HG03196 (cell line): ENCODE data around the gene LCN15.
"Not testable (repeated sequence)": the region's sequence is repeated elsewhere in the genome, so short reads cannot be mapped to it uniquely, and the experiment has no call there.

Experiments
- ATAC-seq: cut with Tn5 transposase; IDR thresholded peaks from one replicate; pipeline ENCODE4 v1.9.1; 2021; ENCODE audit not compliant: unreplicated experiment

The LCN15 gene

GRCh38 chr9:136756134-136756438, 8.2 kb downstream of the LCN15 start:
- no peak for ATAC-seq

DNA sequence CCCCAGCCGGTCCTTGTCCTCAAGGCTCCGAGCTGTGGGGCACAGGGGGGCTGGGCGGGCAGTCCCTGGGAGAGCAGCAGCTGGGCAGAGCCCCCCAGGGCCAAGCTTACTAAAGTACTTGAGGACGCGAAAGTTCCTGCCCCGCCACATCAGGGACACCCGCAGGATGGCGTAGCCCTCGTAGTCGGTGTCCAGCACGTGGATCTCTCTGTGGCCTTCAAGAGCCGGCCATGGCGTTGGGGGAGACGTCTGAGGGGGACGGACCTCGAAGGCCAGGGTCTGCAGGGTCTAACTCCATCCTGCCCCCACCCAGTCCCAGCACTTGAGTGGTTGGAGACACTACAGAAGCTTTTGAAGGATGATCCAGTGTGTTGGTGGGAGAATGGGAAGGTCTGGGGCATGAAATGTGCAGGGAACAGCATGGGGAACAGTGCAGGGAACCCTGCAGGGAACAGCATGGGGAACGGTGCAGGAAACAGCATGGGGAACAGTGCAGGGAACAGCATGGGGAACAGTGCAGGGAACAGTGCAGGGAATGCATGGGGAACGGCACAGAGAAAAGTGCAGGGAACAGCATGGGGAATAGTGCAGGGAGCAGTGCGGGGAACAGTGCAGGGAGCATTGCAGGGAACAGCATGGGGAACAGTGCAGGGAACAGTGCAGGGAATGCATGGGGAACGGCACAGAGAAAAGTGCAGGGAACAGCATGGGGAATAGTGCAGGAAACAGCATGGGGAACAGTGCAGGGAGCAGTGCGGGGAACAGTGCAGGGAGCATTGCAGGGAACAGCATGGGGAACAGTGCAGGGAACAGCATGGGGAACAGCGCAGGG, 8.8 kb downstream of the LCN15 start:
- ATAC-seq = not testable (repeated sequence)

GRCh38 chr9:136754626-136755301, 9.6 kb downstream of the LCN15 start:
- no peak for ATAC-seq

DNA sequence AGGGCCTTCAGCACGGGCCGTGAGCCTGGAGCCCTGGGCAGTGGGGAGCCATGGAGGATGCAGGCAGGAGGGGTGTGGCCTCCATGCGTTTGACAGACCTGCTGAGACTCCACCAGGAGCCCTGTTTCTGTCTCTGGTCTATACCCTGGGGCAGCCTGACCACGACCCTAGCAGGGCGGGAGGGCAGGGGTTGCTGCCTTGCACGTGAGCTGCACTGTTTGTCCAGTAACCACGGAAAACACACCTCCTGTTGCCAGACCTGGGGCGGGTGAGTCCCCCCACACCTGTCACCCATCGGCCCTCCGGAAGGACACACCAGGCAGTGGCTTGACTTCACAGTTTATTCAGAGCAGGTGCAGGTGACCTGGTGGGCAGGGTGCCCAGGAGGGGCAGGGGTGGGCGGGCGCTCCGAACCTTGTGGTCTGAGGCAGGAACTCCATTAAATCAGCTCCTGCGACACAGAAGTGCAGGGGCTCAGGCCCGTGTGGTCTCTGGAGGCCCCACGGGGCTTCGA, 10.2 kb downstream of the LCN15 start:
- no peak for ATAC-seq

DNA sequence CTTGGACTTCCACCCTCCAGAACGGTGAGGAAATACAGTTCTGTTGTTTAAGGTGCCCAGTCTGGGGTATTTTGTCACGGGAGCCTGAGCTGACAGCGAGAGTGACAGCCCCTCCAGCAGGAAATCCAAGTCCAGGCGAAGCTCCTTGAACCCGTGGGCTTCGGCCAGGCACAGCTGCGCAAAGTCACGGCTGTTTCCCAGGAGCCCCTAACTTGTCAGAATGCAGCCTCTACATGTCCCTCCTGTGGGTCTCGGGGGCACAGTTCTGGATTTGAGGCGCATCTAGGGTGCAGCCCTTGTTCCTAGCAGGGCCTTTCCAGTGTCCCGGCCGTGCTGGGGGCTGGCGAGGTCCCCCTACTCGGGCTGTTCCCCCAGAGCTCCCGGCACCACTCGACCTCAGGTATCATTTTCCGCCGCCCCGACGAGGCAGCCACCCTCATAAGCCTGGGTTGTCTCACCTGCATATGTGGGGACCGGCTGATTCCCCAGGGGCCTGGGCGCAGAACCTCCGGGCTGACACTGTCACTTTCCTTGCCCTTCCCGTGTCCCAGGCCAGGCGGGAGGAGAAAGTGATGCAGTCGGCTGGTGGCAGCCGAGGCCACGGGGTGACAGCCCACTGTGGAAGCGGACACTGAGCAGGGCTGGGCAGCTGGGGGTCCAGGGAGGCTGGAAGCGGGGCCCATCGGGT, 10.8 kb downstream of the LCN15 start:
- ATAC-seq = no peak

- ATAC-seq = no peak
Measured at GRCh38 chr9:136751814-136752213, 12.5 kb downstream of the LCN15 start.

GRCh38 chr9:136751244-136751643, 13.1 kb downstream of the LCN15 start:
- no peak for ATAC-seq

- no peak for ATAC-seq
Measured at GRCh38 chr9:136750526-136750925, 13.8 kb downstream of the LCN15 start.

- ATAC-seq = no peak
Measured at GRCh38 chr9:136748666-136749611, 15.4 kb downstream of the LCN15 start.

GRCh38 chr9:136748201-136748600, 16.1 kb downstream of the LCN15 start, which contains the start of gene LCN6:
LCN6 (minus strand) TSS chr9:136748525; CDS start chr9:136748483, 42 bp downstream.
- no peak for ATAC-seq

DNA sequence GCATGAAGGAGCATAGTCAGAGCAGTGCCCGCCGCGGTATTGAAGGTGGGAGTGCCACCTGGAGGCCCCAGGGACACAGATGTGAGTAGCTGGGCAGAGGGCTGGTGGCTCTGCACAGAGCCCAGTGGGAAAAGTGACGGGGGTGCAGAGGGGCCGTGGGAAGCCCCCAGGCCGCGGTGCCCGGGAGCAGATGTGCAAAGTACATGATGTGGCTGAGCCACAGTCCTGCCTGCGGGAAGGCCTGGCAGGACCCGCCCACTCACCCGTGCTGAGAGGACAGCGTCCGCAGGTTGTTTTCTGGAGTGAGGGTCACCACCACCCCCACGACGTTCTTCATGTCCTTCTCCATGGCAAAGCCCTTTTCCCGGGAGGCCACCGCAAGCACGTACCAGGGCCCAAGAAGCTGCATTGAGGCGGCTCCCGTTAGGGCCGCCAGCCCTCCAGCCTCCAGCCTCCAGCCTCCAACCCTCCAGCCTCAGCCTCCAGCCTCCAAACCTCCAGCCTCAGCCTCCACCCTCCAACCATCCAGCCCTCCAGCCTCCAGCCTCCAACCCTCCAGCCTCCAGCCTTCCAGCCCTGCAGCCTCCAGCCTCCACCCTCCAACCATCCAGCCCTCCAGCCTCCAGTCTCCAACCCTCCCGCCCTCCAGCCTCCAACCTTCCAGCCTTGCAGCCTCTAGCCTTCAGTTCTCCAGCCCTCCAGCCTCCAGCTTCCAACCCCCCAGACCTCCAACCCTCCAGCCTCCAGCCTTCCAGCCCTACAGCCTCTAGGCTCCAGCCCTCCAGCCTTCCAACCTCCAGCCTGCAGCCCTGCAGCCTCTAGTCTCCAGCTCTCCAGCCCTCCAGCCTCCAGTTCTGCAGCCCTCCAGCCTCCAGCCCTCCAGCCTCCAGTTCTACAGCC, 16.9 kb downstream of the LCN15 start:
- no peak for ATAC-seq

GRCh38 chr9:136746621-136747020, 17.7 kb downstream of the LCN15 start:
- ATAC-seq = no peak

DNA sequence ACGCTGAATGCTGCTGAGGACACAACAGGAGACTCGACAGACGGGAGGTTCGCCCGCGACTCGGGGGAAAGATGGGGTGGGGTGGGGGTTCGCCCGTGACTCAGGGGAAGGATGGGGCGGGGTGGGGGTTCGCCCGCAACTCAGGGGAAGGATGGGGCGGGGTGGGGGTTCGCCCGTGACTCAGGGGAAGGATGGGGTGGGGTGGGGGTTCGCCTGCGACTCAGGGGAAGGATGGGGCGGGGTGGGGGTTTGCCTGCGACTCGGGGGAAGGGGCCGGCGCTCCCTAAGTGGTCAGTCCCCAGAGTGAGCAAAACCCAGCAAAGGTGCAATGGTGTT, 18.2 kb downstream of the LCN15 start:
- no peak for ATAC-seq

DNA sequence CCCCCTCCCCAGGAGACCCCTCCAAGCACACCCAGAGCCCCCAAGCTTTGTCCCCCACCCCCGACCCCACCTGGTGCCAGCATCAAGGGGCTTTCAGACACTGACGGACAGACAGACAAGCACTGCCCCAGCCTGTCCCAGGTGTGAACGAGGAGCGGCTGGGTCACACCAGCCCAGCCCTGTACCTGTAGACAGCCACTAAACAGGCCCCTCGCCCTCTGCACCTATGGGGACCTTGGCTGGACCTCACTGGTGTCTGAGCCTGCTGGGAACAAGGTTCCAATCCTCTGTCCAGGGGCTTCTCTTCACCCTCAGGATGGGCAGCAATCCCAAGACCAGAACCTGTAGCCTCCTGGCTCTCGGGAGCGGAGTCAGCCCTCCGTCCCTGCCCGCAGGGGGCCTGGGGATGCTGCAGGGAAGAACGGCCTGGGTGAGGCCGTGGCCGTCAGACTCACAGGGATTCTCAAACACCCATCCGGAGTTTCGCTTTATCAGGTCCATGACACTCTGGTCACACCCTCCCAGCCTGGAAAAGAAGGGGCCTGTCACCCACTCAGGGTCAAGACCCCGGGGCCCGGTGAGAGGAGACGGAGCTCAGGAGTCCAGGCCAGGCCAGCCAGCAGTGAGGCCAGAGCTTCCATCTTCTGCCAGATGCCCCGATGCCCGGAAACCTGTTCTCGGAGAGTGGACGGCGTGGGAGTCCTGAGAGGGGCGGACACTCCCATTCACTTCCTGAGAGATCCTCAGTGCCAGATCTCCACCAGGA, 18.7 kb downstream of the LCN15 start:
- no peak for ATAC-seq

GRCh38 chr9:136744773-136745172, 19.5 kb downstream of the LCN15 start:
- ATAC-seq = no peak

GRCh38 chr9:136743639-136744211, 20.6 kb downstream of the LCN15 start:
- no peak for ATAC-seq

DNA sequence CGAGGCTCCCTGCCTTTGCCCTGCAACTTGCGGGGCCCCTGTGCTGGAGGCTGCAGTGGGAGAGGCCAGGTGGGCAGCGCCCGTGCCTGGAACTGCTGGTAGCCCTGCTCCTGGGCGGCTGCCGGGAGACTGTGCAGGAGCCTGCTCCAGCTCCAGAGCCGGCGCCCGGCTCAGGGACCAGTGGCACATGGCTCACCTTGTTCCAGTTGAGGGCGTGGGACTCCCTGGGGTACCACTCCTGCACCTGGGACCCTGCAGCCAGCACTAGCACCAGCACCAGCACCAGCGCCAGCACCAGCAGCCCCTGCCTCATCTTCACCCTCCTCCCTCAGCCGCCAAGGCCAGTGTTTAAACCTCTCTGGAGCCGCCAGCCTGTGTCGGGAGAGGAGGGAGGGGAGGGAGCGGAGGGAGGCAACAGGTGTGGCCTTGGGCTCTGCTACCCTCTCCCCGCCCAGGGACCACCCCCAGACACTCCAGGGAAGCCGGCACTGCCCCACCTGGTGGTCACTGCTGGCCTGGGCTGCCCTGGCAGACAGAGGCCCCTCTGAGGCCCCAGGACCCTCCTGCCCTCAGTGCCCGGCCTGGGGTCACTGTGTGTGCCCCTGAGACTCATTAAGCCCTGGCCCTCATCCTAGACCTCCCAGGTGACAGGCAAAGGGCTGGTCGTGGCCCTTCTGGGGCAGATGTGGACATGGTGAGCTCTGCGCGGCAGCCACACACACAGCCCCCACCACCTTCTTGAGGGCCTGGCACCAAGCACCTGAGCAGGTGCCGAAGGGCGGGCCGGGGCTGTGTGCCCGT, 21.5 kb downstream of the LCN15 start, which contains the start of gene LCN10:
LCN10 (minus strand) TSS at position 350 of the 801 bp plus-strand sequence; CDS start at position 313, 37 bp downstream.
- ATAC-seq = no peak
